Renal cortex interstitium (tissue), 11 donors: ENCODE data around the gene TUBA3E. TPM values are rescaled to one million over a fixed set of nuclear protein-coding genes. Genes with fewer than 3 reads are reported as not detected.
"Not testable (repeated sequence)": the region's sequence is repeated elsewhere in the genome, so short reads cannot be mapped to it uniquely, and the experiment has no call there.

Source experiments
- DNase-seq, 11 donors: peaks; one replicate each; pipeline ENCODE4 v3.0.0-alpha.2; 2013; ENCODE audit warnings: low read depth in 9 of 11, low spot score in 4 of 11; ENCODE audit errors: extremely low read depth in 1 of 11
- polyA plus RNA-seq, 3 donors: library from polyadenylated mRNA; unstranded; fragments of 120-200 nt; gene quantifications; one replicate each; pipeline ENCODE4 v1.2.1, GENCODE V29; 2013; ENCODE audit not compliant: insufficient read length in 3 of 3

The TUBA3E gene
- polyA plus RNA-seq, 3 donors = not detected

- not testable (repeated sequence) for DNase-seq
Observed at GRCh38 chr2:130195089-130195635, 3.1 kb downstream of the TUBA3E start.

GRCh38 chr2:130193824-130194223 is 4.4 kb downstream of the TUBA3E start:
- DNase-seq = not testable (repeated sequence)

GRCh38 chr2:130192451-130192850 is 5.8 kb downstream of the TUBA3E start:
- not testable (repeated sequence) for DNase-seq

GRCh38 chr2:130191319-130191718 is 6.9 kb downstream of the TUBA3E start:
- not testable (repeated sequence) for DNase-seq

DNA sequence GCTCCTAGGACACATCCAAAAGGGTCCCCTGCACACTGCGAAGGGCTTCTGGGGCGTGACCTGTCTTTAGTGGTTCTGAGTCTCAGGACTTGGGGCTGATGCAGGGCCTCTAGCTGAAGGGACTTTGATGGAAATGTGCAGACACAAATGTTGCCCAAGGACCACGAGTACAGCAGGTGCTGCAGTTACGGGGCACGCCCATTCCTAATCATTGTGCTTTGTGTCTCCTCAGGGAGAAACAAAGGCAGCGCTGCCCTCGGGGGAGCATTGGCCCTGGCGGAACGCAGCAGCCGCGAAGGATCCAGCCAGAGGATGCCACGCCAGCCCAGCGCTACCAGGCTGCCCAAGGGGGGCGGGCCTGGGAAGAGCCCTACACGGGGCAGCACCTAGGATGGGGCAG is 8.0 kb downstream of the TUBA3E start:
- DNase-seq = no peak

DNA sequence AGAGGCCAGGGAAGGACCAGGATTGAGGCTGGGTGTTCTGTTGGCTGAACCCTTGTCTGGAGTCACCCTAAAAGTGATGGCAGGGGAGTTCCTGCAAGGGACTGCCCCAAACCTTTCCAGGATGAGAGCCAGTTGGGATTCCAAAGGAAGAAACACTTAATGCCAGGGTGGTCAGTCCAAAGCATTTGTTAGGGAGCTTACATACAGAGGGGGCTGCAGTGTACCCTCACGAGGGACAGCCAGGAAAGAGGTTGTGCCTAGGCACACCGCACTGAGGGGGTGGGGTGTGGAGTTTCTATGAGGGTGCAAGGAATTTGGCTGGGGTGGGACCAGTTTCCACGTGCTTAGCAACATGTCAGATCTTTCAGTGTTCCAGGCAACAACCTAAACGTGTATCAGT is 9.3 kb downstream of the TUBA3E start:
- not testable (repeated sequence) for DNase-seq

DNA sequence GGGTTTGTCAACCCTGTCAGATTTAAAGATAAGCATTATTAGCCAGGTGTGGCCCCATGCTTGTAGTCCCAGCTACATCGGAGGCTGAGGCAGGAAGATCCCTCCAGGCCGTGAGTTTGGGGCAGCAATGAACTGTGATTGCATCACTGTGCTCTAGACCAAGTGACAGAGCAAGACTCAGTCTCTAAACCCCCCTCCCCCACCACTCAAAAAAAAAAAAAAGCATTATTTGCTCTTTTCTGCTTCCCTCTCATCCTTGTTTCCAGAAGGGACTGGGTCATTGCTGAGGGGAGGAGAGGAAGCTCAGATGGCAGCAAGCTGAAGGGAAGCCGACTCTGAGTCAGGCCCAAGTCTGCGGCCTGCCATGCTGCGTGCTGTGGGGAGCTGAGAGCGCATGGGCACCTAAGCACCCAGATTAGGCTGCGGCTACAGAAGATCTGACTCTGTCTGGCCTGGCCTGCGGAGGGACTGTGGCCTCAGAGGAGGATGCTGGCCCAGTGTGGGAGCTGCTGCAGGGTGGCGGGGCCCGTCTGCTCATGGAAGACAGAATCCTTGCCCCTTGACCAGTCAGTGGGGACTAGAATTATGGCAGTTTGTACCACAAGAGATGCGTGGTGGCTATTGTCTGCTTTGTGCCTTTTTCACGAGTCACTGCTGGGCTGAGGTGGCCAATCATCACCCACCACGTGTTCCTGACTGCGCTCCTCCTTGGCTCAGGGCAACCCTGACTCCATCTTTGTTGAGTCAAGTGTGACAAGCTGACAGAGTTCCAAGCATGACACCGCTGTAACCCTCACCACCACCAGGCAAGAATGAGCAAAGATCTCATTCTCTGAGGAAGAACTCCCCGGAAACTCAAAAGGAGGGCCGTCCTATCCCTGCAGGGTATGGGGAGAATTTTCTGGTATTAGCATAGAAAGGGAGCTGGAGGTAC is 10.1 kb downstream of the TUBA3E start:
- not testable (repeated sequence) for DNase-seq

- DNase-seq = no peak
Observed at GRCh38 chr2:130187268-130187667, 11.0 kb downstream of the TUBA3E start.

DNA sequence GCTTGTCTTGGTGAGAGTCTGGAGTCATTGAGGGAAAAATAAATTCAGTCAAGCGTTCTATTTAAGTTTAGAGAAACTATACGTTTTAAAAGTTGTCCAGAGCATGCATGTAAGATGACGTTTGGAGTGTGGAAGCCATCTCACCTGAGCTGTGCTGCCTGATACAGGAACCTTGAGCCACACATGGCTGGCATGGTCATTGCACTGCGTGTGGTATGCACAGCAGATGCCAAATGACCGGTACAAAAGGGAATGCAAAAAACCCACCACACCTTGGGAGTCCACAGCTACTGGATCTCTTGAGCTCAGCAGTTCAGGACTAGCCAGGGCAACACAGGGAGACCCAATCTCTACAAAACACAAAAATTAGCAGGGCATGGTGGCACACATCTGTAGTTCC is 11.8 kb downstream of the TUBA3E start:
- DNase-seq = no peak

DNA sequence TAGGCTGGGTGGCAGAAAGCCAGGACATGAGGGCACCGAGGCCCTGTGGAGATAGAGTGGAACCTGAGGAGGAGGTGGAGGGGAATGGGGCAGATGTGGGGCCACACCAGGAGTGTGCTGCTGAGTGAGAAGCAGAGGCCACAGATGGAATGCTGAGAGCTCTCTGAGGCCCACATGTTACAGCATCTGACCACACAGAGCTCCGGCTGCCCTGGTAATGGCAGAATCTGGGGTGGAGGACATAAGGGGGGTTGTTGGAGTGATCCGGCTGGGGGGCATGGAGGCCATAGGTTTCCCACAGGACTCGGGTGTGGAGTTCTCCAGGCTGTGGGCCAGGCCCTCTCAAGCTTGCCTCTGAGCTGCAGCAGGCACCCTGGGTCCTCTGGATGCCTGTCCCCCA is 12.3 kb downstream of the TUBA3E start:
- no peak for DNase-seq

- no peak for DNase-seq
Observed at GRCh38 chr2:130185436-130185835, 12.8 kb downstream of the TUBA3E start.

DNA sequence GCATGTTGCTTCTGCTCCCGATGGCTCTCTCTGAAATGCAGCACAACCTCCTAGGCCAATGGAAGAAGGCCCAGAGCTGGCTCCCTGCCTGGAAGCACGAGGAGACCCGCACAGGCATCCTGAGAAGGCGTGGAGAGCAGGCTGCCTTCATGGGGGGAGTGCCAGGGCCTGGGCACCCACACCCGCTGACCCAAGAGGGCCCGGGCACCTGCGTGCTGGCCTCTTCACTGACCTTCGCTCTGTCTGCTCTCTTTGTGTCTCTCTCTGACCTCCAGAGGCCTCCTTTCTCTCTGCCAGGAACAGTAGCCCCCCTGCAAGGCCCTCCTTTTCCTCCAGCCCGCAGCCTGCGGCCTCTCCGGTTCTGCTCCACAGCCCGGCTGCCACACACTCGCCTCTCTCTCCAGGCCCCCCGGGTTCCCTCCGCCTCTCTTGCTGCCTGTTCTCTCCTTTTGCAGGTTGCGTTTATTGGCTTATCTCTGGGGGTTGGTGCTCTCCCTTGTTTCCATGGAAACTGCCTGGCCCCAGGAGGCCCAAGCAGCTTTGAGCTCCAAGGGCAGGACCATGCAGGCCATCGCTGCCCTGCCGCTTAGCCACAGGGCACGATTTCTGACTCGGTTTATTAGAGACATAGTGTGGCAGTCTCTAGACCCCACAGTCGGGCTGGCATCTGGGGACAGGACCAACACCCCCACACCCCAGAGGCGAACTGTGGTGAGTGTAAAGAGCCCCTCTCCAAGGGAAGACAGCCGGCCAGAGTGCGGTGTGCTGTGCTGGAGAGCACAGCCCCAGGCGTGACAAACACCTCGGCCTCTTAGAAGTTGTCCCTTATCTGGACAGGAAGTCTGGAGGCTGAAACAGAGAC is 14.5 kb downstream of the TUBA3E start:
- DNase-seq = no peak

- not testable (repeated sequence) for DNase-seq
Observed at GRCh38 chr2:130182826-130183511, 15.3 kb downstream of the TUBA3E start.

- peak; percentile 62 to 84 (median 78) for DNase-seq
Observed at GRCh38 chr2:130181880-130182682, 16.2 kb downstream of the TUBA3E start, which contains the start of gene MZT2B. TSS of gene MZT2B (plus strand) at chr2:130182262. CDS start at chr2:130182283, 21 bp downstream.

GRCh38 chr2:130181325-130181879 is 16.8 kb downstream of the TUBA3E start, which contains the start of gene SMPD4:
TSS of gene SMPD4 (minus strand) at chr2:130181602. CDS start at chr2:130176592, 5,010 bp downstream.
- peak; percentile 86 to 97 (median 94) for DNase-seq

GRCh38 chr2:130180404-130181324 is 17.6 kb downstream of the TUBA3E start:
- DNase-seq = not testable (repeated sequence)

GRCh38 chr2:130174866-130175265 is 23.4 kb downstream of the TUBA3E start:
- not testable (repeated sequence) for DNase-seq
